ENCODE results near the gene RAB33B.

Gene RAB33B

GRCh38 chr4:139420652-139421051, 33.3 kb upstream of the RAB33B start:
- TF ChIP-seq FOXP2 (optimal IDR thresholded peaks at IDR 0.05; ENCODE audit: borderline replicate concordance, extremely low read depth, extremely low read length, insufficient read depth) (no peak), REST (IDR thresholded peaks at IDR 0.05; ENCODE audit: insufficient read depth in 1 of 2, low read depth in 2 of 2, low read length in 2 of 2) (no peak), TAF1 (IDR thresholded peaks at IDR 0.05; ENCODE audit: borderline replicate concordance, insufficient read depth, low read length) (no peak), SIN3A (IDR thresholded peaks at IDR 0.05; ENCODE audit: borderline replicate concordance, insufficient read depth, low read length) (no peak), POLR2AphosphoS5 (IDR thresholded peaks at IDR 0.05; ENCODE audit: low read depth, low read length) (no peak)

GRCh38 chr4:139436122-139436521, 17.8 kb upstream of the RAB33B start:
- TF ChIP-seq REST (IDR thresholded peaks at IDR 0.05; ENCODE audit: insufficient read depth in 1 of 2, low read depth in 2 of 2, low read length in 2 of 2) (no peak), FOXP2 (optimal IDR thresholded peaks at IDR 0.05; ENCODE audit: borderline replicate concordance, extremely low read depth, extremely low read length, insufficient read depth) (no peak), TAF1 (IDR thresholded peaks at IDR 0.05; ENCODE audit: borderline replicate concordance, insufficient read depth, low read length) (no peak), SIN3A (IDR thresholded peaks at IDR 0.05; ENCODE audit: borderline replicate concordance, insufficient read depth, low read length) (no peak), POLR2AphosphoS5 (IDR thresholded peaks at IDR 0.05; ENCODE audit: low read depth, low read length) (no peak)

- TF ChIP-seq POLR2AphosphoS5 (IDR thresholded peaks at IDR 0.05; ENCODE audit: low read depth, low read length) (no peak), SIN3A (IDR thresholded peaks at IDR 0.05; ENCODE audit: borderline replicate concordance, insufficient read depth, low read length) (no peak), FOXP2 (optimal IDR thresholded peaks at IDR 0.05; ENCODE audit: borderline replicate concordance, extremely low read depth, extremely low read length, insufficient read depth) (no peak), REST (IDR thresholded peaks at IDR 0.05; ENCODE audit: insufficient read depth in 1 of 2, low read depth in 2 of 2, low read length in 2 of 2) (no peak)
Observed at GRCh38 chr4:139438141-139438540, 15.8 kb upstream of the RAB33B start.

- TF ChIP-seq TAF1 (IDR thresholded peaks at IDR 0.05; ENCODE audit: borderline replicate concordance, insufficient read depth, low read length) (no peak), SIN3A (IDR thresholded peaks at IDR 0.05; ENCODE audit: borderline replicate concordance, insufficient read depth, low read length) (no peak), POLR2AphosphoS5 (IDR thresholded peaks at IDR 0.05; ENCODE audit: low read depth, low read length) (no peak), REST (IDR thresholded peaks at IDR 0.05; ENCODE audit: insufficient read depth in 1 of 2, low read depth in 2 of 2, low read length in 2 of 2) (no peak), FOXP2 (optimal IDR thresholded peaks at IDR 0.05; ENCODE audit: borderline replicate concordance, extremely low read depth, extremely low read length, insufficient read depth) (no peak)
Observed at GRCh38 chr4:139441029-139441428, 12.9 kb upstream of the RAB33B start.

GRCh38 chr4:139443661-139444060, 10.3 kb upstream of the RAB33B start:
- TF ChIP-seq FOXP2 (optimal IDR thresholded peaks at IDR 0.05; ENCODE audit: borderline replicate concordance, extremely low read depth, extremely low read length, insufficient read depth): no peak
- TF ChIP-seq SIN3A (IDR thresholded peaks at IDR 0.05; ENCODE audit: borderline replicate concordance, insufficient read depth, low read length): no peak
- no peak for TF ChIP-seq POLR2AphosphoS5 (IDR thresholded peaks at IDR 0.05; ENCODE audit: low read depth, low read length)
- TF ChIP-seq REST (IDR thresholded peaks at IDR 0.05; ENCODE audit: insufficient read depth in 1 of 2, low read depth in 2 of 2, low read length in 2 of 2): no peak
- no peak for TF ChIP-seq TAF1 (IDR thresholded peaks at IDR 0.05; ENCODE audit: borderline replicate concordance, insufficient read depth, low read length)

Measured in PFSK-1 (cell line).